Measurements from ENCODE around the gene PPFIA1.

PPFIA1 gene

GRCh38 chr11:70431611-70432010, 161.1 kb downstream of the PPFIA1 start:
- DNase-seq, result no peak
- peaks cover 39 to 82% of the 10 kb centered on the region in 2 donors for H3K27me3 Mint-ChIP-seq
- H3K36me3 Mint-ChIP-seq (ENCODE audit: insufficient read depth), result peaks cover 3% of the 10 kb centered on the region
- no peaks in the 10 kb centered on the region for H3K9me3 Mint-ChIP-seq
- no peak overlapping the region for H3K4me3 Mint-ChIP-seq
- no peaks in the 10 kb centered on the region for H3K4me1 Mint-ChIP-seq (ENCODE audit: low read depth in 2 of 2)
- no peak for ATAC-seq (replicated peaks)
- H3K27ac Mint-ChIP-seq, result no peak overlapping the region

- DNase-seq, result no peak
- Mint-ChIP-seq H3K4me3 (no peak overlapping the region), H3K9me3 (no peaks in the 10 kb centered on the region), H3K4me1 (ENCODE audit: low read depth in 2 of 2) (no peaks in the 10 kb centered on the region), H3K36me3 (ENCODE audit: insufficient read depth) (peaks cover 3% of the 10 kb centered on the region), H3K27ac (no peak overlapping the region), H3K27me3 (peaks cover 39 to 86% of the 10 kb centered on the region in 2 donors)
- no peak for ATAC-seq (replicated peaks)
Measured at GRCh38 chr11:70432065-70432464, 161.6 kb downstream of the PPFIA1 start.

- no peak overlapping the region for H3K4me3 Mint-ChIP-seq
- no peak overlapping the region for H3K27ac Mint-ChIP-seq
- peaks cover 36 to 91% of the 10 kb centered on the region in 2 donors for H3K27me3 Mint-ChIP-seq
- no peaks in the 10 kb centered on the region for H3K4me1 Mint-ChIP-seq (ENCODE audit: low read depth in 2 of 2)
- DNase-seq, result no peak
- H3K36me3 Mint-ChIP-seq (ENCODE audit: insufficient read depth), result peaks cover 3% of the 10 kb centered on the region
- H3K9me3 Mint-ChIP-seq, result no peaks in the 10 kb centered on the region
- no peak for ATAC-seq (replicated peaks)
Measured at GRCh38 chr11:70432580-70432979, 162.1 kb downstream of the PPFIA1 start.

- Mint-ChIP-seq H3K9me3 (no peaks in the 10 kb centered on the region), H3K27me3 (peaks cover 37 to 95% of the 10 kb centered on the region in 2 donors), H3K4me3 (no peak overlapping the region), H3K36me3 (ENCODE audit: insufficient read depth) (peaks cover 3% of the 10 kb centered on the region), H3K27ac (no peak overlapping the region), H3K4me1 (ENCODE audit: low read depth in 2 of 2) (no peaks in the 10 kb centered on the region)
- DNase-seq, result no peak
- ATAC-seq (replicated peaks), result no peak
Measured at GRCh38 chr11:70433038-70433437, 162.5 kb downstream of the PPFIA1 start.

GRCh38 chr11:70433526-70433925, 163.0 kb downstream of the PPFIA1 start:
- Mint-ChIP-seq H3K27me3 (peaks cover 35 to 95% of the 10 kb centered on the region in 2 donors), H3K27ac (no peak overlapping the region), H3K36me3 (ENCODE audit: insufficient read depth) (peaks cover 3% of the 10 kb centered on the region), H3K4me3 (no peak overlapping the region), H3K4me1 (ENCODE audit: low read depth in 2 of 2) (no peaks in the 10 kb centered on the region), H3K9me3 (no peaks in the 10 kb centered on the region)
- DNase-seq (no peak), ATAC-seq (replicated peaks) (no peak)
